DOHH2 (cell line): ENCODE results near the gene C2orf76.

Source experiments
- CTCF ChIP-seq: fragments of 200-600 bp; sonication (generic); IDR thresholded peaks from one replicate; pipeline ENCODE4 v1.5.1; 2014; ENCODE audit warnings: antibody characterized with exemption, mild to moderate bottlenecking, low read depth, low read length; ENCODE audit not compliant: poor library complexity, severe bottlenecking
- EZH2phosphoT487 ChIP-seq: fragments of 200-600 bp; sonication (generic); IDR thresholded peaks from 2 replicates; pipeline ENCODE4 v1.6.1; 2017; ENCODE audit warnings: borderline replicate concordance, mild to moderate bottlenecking, antibody characterized with exemption, low read length, moderate library complexity, mixed read lengths

- TF ChIP-seq CTCF (no peak), EZH2phosphoT487 (no peak)
These were observed 10.8 kb upstream of the C2orf76 start for GRCh38 chr2:119377294-119377992.
